NCI-H345 treated with DMSO at 0.1 percent for 48 hours (cell line): ENCODE data around the gene NDUFB10.

ENCODE experiments used
- DNase-seq: peaks from one replicate; lab custom pipeline; 2025; ENCODE audit not compliant: unreplicated experiment; lab: John Stamatoyannopoulos, UW

The NDUFB10 gene

GRCh38 chr16:1999866-2000514, 40.7 kb downstream of the NDUFB10 start:
- no peak for DNase-seq

- DNase-seq = no peak
Observed at GRCh38 chr16:2001035-2001434, 41.7 kb downstream of the NDUFB10 start.

- DNase-seq = no peak
Observed at GRCh38 chr16:2001456-2002355, 42.4 kb downstream of the NDUFB10 start.

DNA sequence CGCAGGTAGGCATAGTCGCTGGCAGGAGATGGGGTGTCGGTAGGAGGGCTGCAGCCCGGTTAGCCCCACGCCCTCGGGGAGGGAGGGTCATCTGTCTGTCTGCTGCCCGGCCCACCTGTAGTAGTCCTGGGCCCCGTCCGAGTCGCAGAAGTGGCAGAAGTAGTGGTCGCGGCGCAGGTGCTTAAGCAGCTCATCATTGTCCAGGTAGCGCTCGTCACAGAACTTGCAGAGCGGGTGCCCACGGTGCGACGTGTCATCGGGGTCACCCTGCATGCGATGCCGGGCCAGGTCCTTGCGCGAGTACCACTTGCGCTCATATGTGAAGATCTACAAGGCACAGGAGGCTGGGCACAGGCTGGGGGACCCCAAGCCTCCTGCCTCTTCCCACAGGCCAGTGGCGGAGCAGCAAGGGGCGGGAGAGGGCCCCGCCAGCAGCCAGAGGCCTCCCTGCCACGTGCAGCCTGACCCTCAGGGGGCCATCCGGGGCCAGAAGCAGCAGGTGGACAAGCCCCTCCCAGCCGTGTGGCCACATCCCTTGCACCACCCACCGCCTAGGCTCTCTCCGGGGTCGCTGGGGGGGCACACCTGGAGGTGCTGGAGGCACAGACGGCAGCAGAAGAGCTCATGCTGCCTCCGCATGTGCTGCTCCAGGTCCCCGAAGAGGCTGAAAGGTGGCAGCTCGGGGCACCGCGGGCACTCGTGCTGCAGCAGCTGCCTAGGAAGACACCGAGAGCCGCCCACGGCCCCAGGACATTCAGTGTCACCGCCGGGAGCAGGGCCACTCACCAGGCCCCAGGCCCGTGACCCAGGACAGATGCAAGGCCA, 43.3 kb downstream of the NDUFB10 start:
- DNase-seq = no peak

DNA sequence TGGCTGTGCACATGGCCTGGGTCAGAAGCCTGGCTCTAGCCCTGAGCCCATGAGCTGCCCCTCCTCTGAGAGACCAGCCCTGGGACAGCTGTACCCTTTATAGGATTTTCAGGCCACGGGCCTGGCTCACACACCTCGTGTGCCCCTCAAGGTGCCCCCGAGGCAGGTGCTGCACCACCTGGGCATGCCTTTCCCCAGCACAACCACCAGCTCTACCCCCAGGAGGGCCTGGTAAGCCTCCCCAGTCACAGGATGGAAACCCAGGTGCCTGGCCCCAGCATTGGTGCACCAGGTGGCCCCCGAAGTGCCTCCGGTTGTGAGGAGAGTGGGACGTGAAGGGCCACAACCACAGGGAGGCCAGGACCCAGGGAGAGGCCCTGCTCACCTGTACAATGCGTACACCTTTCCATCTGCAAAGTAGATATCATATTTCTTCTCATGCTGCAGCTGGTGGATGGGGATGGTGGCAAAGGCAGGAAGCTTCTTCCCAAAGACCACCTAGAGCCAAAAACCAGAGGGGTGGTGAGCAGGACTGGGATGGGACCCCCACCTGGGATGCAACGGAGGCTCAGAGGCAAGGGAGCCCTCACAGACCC, 44.0 kb downstream of the NDUFB10 start:
- no peak for DNase-seq

DNA sequence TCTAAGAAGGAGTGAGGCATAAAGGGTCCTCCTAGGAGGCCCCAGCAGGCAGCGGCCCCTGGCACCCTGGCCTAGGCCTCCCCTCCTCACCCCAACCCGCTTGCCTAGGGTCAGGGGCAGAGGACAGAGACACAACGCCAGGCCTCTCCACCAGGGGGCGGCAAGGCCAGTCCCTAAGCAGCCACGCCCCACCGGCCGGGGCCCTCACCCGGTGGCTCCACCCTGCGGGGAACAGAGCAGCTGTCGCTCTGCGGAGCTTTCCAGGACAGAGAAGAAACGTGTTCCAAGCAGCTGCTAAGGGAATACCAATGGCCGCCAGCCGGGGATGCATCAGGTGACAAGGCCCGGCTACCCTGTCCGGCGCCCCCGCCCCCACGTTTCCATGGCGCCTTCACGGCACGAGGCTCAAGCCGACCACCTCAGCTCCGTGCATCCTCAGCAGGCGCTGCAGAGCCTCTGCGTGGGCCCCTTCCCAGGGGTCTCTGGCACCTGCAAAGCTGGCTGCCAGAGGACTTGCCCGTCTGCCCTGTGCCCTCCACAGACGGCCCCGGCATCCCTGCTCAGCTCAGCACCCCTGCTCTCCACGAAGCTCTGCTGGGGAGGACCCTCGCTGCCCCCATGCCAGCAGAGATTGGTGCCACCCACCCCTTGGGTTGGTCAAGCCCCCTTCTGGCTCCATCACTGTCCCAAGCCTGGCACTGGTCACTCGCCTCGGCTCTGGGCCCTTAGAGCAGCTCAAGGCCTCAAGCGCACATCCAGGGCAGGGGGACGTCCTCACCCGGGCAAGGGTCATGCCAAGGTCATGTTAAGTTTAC, 44.7 kb downstream of the NDUFB10 start:
- peak; percentile 86 for DNase-seq

- no peak for DNase-seq
Observed at GRCh38 chr16:2004795-2005517, 45.6 kb downstream of the NDUFB10 start.

- no peak for DNase-seq
Observed at GRCh38 chr16:2005646-2006045, 46.3 kb downstream of the NDUFB10 start.

DNA sequence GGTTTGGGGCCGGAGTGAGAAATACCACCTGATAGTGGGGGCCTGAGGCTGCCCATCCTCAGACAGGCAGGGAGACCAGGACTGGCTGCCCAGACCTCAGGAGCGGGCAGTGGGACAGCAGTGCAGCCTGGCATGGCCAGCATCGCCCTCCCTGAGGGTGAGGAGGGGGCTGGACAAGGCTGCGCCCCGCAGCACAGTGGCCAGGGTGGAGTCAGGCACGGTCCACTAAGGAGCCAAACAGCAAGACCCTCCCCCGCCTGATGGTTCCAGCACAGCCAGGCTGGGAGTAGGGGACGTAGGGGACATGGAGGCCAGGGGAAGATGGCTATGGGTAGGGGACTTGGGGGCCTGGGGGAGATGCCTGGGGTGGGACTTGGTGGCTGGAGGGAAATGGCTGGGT, 47.0 kb downstream of the NDUFB10 start:
- DNase-seq = no peak

DNA sequence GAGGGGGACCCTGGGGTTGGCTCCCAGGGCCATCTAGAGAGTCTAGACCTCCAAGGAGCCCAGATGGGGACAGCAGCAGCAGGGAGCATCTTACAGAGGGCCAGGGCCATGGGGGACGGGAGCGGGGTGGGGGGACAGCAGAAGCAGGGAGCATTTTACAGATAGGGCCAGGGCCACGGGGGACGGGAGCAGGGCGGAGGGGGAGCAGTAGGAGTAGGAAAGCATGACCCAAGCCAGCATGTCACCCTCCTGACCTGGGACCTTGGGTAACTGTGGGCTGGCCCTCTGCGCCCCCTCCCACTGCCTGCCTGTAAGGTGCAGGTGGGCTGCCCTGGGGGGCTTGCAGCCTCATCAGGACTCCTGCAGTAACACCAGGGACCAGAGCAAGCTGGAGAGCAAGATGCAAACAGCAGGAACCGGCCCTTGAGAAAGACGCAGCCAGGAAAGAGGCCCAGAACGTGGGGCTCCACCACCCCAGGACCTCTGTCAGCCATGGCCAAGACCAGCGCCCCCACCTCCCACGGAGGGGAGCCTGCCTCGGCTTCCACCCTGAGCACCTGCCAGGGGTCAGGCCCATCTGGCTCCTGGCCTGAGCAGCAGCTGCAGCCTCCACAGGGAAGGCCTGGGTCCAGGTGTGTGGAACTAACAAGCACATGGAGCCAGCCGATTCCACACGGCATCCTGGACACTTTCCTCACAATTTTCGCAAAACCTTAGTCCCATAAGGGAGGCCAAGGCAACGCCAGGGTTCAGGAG, 47.9 kb downstream of the NDUFB10 start:
- DNase-seq = no peak

DNA sequence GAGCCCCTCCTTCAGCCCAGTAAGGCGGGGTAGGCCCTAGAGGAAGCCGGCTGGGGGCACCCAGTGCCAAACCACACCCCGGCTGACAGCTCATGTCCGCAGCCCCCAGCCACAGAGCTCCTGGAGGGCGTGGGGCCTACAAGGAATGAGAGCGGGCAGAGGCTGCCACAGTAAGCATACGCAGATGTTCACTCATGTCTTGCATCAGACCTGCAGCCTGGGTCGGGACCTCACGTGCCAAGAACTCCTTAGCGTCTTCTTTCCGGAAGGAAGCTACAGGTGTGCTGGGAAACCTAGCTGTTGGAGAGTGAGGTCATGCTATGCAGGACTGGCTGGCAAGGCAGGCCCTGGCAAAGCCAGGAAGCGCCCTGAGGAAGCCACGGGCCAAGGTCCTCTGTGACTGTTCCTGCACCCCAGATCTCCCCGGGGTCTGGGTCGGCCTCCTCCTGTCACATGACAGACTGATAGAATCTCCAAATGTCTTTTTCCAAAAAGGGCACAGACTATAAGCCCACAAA, 48.7 kb downstream of the NDUFB10 start:
- DNase-seq = no peak

DNA sequence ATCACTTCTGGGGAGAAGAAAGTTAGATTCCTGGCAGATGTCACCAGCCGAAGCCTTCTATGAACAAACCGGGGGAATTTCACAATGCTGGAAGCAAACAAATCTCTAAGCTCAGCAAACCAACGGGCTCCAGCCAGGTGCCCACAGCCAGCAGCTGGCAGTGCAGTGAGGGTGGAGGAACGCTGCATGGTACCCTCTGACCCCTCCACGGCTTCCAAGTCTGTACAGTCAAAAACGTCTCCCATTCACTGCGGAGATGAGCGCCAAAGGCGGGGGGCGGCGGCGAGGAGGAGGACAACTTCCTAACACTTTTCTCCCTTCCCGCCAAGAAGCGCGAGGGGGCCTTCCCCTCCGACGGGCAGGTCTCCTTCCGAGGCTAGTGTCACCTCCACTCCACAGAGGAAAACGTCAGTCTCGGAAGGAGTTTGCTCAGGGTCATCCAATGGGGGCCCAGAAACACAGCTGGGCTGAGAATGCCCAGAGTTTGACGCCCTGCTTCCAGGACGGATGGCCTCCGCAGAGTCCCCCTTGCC, 49.4 kb downstream of the NDUFB10 start:
- DNase-seq = no peak

DNA sequence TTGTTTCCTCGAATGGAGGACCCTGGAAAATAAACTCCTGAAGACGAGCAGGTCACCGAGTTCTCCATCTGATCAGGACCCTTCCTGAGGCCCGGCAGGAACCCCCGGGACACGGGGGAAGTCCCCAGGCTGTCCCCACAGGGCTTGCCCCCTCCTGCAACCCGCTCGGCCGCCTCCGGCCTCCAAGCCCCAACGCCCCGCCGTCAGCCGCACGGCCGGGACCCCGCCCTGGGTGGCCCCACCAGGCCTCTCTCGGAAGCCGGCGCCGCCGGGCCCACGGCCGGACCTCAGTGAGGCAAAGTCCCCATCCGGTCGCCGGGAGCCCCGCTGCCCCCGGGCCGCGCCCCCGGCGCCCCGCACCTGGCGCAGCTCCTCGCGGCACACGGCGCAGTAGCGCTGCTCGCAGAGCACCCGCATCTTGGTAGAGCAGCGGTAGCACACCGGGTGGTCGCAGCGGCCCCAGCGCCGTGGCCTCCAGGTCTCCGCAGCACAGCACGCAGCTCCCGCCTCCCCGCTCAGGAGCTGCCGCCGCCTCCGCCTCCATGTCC, 49.9 kb downstream of the NDUFB10 start:
- no peak for DNase-seq

DNA sequence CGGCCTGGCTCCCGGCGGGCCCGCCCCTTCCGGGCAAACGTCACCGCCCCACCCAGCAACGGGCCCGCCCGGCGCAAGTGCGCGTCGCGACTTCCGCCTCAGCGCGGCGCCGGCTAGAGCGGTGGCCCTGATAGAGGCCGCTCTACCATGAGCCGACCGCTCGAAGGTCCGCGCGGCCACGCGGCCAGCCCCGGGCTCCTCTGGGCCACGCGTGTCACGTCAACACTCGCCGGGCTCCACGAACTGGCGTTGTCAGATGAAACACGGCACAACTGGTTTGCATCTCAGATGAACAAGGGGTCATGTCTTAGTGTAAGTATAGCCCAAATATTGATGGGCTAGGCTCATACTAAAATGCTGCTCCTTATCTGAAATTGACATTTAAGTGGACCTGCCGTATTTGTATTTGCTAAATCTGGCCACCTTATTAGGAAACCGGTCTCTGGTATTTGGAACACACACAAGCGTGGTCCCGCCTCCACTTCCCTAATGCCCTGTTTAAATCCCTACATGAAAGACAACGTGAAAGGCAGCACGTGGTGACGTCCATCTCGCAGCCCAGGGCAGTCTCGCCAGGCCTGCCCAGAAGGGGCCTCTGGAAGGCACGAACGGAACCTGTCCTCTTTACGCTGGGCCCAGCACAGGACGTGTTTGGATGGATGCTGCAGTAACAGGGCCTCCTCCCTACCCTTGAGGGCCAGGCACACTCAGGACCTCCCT, 50.6 kb downstream of the NDUFB10 start, which contains the start of gene ZNF598:
Gene ZNF598, minus strand, starts transcription at position 31 of the 720 bp plus-strand sequence.
- peak; percentile 43 for DNase-seq
